ENCODE measurements around the gene ASB16.
A peak's percentile ranks its signal among the peaks of the same experiment; 100 is the strongest.

Gene ASB16

GRCh38 chr17:44210342-44211192 is 40.1 kb downstream of the ASB16 start:
- DNase-seq (ENCODE audit: low read depth), result peak; percentile 80

DNA sequence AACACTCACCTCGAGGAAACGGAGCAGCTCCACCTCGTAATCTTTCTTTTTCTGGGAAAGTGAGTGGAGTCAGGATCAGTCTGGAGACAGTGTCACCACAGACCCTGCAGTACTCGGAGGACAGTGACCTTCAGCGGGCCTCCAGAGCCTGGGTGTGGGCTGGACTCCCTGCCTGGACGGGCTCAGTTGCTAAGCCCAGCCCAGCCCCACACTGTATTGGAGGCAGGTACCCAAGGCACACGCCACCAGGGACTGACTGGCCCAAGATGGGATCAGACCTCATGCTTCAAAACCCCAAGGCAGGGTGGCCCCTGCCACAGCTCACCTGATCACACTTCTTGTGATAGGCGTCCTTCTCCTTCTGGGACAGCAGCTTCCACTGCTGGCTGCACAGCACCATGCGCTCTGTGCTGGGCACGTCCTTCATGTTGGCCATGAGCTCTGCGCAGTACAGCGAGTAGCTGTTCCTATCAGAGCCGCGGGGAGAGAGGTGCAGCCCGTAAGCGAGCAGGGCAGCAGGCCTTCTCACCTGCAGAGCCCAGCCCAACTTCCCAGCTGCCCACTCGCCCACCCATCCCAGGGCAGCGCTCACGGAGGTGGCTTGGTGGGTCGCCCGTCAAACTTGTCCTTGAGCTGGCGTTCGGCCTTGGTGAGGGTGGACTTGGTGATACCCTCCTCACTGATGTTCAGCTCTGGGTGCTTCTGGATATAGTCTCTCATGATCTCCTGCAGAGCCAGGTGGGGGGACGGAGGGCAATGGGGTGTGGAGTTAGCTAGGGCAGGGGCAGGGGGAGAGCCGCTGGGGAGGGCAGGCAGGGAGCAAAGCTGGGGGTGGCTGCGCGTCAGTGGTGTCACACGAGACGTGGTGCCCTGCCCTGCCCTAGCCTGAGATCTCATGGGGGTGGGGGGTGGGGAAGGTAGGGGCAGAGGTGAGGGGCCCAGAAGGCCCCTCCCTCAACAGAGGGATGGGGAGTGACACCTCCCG is 41.1 kb downstream of the ASB16 start:
- no peak for DNase-seq (ENCODE audit: low read depth)

DNA sequence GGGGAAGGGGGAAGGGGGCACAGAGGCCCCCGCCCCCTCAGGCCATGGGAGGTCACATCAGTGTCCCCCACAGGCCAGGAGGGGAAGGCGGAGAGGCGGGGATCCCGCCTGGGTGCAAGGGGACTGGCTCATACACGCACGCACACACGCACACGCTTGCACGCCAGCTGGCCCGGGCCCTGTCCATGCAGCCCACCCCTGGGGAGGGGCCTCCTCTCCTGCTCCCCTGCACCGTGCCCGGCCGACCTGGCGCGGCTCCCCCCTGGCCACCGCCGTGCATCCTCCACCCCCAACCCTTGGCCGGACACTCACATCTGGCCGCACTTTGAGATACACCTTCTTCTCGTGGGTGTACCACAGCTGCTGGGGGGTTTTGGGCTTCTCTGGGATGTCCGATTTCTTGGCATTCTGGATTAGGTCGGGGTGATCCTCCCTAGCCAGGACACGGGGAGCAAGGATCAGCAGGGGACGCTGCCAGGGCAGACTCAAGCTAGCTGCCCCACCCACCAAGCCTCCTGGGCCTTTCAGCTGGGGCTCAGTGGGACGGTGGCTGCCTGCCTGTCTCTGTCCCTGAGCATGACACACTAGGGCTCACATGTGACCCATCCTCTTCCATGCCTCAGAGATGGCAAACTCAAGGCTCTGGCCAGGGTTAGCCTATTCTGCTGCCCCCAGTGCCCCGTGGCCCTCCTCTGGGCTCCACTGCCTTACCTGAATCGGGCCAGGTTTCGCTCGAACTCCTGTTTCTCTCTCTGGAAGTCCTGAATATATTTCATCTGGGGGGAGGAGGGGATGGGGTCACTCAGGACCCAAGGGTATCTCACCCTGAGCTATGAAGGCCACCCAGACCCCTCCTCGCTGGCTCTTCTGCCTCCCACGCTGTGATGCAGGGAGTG is 42.3 kb downstream of the ASB16 start:
- no peak for DNase-seq (ENCODE audit: low read depth)

- no peak for DNase-seq (ENCODE audit: low read depth)
Measured at GRCh38 chr17:44213403-44214229, 43.1 kb downstream of the ASB16 start.

- no peak for DNase-seq (ENCODE audit: low read depth)
Measured at GRCh38 chr17:44214230-44214494, 43.7 kb downstream of the ASB16 start.

- DNase-seq (ENCODE audit: low read depth), result no peak
Measured at GRCh38 chr17:44214896-44215295, 44.4 kb downstream of the ASB16 start.

GRCh38 chr17:44216173-44216572 is 45.7 kb downstream of the ASB16 start:
- DNase-seq (ENCODE audit: low read depth), result no peak

DNA sequence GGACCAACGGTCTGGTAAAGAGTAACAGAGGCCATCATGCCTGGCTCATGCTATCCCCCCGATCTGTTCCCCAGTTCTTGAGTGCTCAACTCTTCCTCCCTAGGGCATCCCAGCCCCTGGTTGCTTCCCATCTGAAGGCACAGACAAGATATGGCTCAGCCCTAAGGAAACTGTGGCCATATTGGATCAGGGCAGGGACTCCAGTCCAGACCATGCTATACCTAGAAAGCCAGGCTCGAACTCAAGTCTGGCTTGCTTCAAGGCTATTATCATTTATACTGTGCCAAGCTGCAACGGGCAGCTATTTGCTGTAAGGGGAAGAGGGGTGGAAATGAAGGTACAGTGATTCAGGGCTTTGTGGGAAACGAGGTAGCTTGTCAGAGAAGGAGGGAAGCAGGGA is 46.2 kb downstream of the ASB16 start:
- no peak for DNase-seq (ENCODE audit: low read depth)

DNA sequence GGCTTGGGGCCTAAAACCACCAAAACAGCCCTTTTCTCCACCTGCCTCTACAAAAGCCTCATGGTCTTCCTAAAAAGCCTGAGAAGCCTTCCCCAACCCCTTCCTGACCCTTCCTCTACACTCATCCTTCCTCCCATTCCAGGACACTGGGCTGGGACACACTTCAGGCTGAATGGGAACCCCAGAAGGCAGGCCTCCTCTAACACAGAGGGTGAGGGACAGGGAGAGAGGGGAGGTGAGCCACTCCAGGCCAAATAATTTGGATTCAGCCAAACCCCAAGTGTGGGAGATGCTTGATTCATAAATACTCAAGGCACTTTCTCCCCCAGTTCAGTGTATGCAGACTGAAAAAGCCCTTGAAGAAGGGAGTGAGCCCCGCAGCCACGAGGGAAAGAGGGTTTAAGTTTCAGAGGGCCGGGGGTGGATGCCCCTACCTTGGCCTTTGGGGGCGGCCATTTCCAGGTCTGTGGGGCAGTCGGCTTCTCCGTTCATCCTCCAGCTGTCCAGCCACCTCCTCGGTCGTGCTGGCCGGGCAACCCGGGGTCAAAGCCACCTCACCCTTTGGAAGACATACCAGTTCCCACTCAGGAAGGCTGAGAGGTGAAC is 47.3 kb downstream of the ASB16 start:
- DNase-seq (ENCODE audit: low read depth), result no peak

GRCh38 chr17:44218344-44219107 is 48.0 kb downstream of the ASB16 start:
- DNase-seq (ENCODE audit: low read depth), result peak; percentile 81

GRCh38 chr17:44219108-44219615 is 48.7 kb downstream of the ASB16 start:
- DNase-seq (ENCODE audit: low read depth), result no peak

- no peak for DNase-seq (ENCODE audit: low read depth)
Measured at GRCh38 chr17:44219616-44220212, 49.2 kb downstream of the ASB16 start, which contains the start of gene UBTF. Gene UBTF, minus strand, starts transcription at chr17:44219675. Its CDS starts 1,446 bp downstream, at chr17:44218229.

- no peak for DNase-seq (ENCODE audit: low read depth)
Measured at GRCh38 chr17:44220213-44221083, 49.9 kb downstream of the ASB16 start.

- no peak for DNase-seq (ENCODE audit: low read depth)
Measured at GRCh38 chr17:44221084-44221861, 50.8 kb downstream of the ASB16 start.

- no peak for DNase-seq (ENCODE audit: low read depth)
Measured at GRCh38 chr17:44221862-44222111, 51.3 kb downstream of the ASB16 start.

GRCh38 chr17:44222112-44222869 is 51.8 kb downstream of the ASB16 start:
- no peak for DNase-seq (ENCODE audit: low read depth)

- peak; percentile 78 for DNase-seq (ENCODE audit: low read depth)
Measured at GRCh38 chr17:44223541-44224071, 53.1 kb downstream of the ASB16 start.

Data from fibroblast of the conjunctiva (primary cell).